Fibroblast of gingiva (primary cell): ENCODE results near the gene BRAT1.
"Not testable (repeated sequence)": the region's sequence is repeated elsewhere in the genome, so short reads cannot be mapped to it uniquely, and the experiment has no call there.

Experiments used
- DNase-seq: peaks from one replicate; pipeline ENCODE4 v3.0.0-alpha.2; 2011; ENCODE audit warnings: low read depth

BRAT1 gene

DNA sequence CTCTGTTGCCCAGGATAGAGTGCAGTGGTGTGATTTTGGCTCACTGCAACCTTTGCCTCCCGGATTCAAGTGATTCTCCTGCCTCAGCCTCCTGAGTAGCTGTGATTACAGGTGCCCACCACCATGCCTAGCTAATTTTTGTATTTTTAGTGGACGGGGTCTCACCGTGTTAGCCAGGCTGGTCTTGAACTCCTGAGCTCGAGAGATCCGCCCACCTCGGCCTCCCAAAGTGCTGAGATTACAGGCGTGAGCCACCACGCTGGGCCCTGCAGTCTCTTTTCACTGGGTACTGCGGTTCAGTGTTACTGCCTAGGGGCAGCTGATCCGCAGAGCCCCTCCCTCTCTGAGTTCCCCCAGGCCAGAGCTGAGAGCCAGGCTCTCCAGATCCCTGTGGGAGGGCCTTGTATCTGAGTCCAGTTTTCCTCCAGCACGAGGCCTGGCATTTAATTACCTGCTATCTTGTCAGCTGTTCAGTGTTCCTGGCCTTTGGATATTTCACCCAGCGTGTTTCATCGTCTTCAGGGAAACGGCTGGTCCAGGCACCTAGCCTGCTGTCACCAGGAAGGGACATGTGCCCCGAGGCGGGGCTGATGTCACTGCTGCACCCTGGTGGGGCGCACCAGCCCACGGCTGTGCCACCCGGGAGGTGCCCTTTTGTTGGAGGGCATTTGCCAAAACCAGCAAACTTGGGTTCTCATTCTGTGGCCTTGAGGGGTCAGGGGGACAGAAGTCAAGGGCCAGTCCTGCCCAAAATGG, 19.3 kb downstream of the BRAT1 start:
- DNase-seq, result not testable (repeated sequence)

DNA sequence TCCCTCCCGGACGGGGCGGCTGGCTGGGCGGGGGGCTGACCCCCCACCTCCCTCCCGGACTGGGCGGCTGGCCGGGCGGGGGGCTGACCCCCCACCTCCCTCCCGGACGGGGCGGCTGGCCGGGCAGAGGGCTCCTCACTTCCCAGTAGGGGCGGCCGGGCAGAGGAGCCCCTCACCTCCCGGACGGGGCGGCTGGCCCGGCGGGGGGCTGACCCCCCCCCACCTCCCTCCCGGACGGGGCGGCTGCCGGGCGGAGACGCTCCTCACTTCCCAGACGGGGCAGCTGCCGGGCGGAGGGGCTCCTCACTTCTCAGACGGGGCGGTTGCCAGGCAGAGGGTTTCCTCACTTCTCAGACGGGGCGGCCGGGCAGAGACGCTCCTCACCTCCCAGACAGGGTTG, 21.1 kb downstream of the BRAT1 start:
- DNase-seq, result not testable (repeated sequence)

DNA sequence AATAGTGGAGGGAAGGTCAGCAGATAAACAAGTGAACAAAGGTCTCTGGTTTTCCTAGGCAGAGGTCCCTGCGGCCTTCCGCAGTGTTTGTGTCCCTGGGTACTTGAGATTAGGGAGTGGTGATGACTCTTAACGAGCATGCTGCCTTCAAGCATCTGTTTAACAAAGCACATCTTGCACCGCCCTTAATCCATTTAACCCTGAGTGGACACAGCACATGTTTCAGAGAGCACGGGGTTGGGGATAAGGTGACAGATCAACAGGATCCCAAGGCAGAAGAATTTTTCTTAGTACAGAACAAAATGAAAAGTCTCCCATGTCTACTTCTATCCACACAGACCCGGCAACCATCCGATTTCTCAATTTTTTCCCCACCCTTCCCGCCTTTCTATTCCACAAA, 21.8 kb downstream of the BRAT1 start:
- DNase-seq, result not testable (repeated sequence)

DNA sequence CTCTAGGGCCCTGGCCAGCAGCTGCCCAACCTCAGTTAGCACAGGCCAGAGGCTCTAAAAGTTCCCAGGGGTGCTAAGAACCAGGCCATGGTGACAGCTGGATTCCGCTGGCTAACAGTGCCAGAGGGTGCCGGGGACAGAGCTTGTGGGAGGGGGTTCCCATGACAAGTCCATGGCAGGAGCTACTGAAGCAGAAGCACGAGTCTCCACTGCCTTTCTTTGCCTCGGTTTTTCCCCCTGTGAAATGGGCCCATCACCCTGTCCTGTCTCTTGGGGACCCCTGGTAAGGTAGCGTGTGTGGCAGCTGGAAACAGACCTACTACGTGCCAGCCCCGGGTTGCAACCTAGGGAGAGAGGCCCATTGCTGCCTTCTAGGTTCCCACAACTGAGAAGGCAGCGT, 22.5 kb downstream of the BRAT1 start:
- DNase-seq, result not testable (repeated sequence)

DNA sequence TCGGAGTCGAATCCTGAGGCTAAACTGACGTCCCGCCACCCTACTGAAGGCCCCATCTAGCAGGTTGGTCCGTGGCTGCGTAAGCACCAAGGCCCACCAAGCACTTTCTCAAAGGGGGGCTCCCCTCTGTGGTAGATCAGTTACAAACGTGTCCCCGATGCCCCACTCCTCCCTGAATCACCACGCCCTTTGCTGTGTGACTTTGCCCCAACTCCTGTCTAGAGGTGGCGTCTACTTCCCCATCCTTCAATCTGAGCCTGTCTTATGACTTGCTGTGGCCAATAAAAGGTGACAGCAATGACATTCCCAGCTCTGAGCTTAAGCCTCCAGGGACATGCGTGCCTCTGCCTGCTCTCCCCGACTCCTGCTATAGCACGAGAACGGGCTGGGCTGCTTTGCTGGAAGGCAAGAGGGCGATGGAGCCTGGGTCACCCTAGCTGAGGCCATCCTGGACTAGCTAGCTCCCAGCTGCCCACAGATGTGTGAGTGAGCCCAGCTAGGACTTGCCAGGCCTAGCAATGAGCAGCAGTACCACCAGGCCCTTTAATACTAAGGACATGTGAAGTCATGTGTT, 23.0 kb downstream of the BRAT1 start:
- not testable (repeated sequence) for DNase-seq

DNA sequence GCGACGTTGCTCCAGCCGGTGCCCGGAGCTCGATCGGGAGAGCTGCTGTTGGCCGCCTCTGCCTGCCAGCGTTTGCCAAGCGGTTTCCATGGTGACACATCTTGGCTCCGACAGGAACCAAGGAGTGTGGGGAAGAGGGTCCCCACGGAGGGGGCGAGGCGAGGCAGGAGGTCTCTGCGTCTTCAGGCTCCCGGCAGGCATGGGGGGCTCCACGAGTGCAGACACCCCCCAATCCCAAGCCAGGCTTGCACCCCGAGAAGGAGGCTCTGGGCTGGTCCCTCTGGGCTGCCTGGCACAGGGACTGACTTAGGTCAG, 23.6 kb downstream of the BRAT1 start:
- DNase-seq, result not testable (repeated sequence)

DNA sequence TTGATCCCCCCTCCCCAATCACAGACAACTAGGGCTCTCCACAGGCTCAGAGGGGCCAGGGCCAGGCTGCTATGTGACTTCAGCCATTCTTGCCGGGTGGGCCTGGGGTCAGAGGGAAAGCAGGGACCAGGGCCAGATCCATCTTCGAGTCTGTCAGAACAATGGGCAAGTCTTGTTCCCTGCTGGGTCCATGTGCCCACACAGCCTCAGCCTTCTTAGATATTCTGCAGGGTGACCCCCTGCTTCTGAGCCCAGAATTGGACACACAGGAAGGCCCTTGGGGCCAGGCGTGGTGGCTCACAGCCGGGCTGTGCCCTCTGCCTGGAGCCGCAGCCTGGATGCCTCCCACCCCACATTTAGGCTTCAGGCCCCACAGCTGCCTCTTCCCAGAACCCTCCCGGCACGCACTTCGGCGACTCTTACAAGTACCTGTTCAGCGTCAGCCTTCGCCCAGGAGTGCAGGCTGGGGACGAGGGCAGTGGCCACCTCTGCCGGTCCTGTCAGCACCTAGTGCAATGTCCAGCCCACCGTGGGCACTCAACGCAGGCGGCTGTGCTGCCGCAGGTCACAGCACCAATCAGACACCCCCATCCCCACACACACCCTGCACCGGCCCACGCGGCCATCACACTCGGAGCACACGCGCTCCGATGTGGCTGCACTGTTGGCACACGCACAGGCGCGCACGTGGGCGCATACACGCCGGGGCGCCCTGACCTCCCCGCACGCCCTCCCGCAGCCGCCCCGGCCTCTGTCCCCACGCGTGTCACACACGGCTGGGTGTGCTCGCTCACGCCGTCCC, 24.1 kb downstream of the BRAT1 start:
- DNase-seq, result not testable (repeated sequence)

DNA sequence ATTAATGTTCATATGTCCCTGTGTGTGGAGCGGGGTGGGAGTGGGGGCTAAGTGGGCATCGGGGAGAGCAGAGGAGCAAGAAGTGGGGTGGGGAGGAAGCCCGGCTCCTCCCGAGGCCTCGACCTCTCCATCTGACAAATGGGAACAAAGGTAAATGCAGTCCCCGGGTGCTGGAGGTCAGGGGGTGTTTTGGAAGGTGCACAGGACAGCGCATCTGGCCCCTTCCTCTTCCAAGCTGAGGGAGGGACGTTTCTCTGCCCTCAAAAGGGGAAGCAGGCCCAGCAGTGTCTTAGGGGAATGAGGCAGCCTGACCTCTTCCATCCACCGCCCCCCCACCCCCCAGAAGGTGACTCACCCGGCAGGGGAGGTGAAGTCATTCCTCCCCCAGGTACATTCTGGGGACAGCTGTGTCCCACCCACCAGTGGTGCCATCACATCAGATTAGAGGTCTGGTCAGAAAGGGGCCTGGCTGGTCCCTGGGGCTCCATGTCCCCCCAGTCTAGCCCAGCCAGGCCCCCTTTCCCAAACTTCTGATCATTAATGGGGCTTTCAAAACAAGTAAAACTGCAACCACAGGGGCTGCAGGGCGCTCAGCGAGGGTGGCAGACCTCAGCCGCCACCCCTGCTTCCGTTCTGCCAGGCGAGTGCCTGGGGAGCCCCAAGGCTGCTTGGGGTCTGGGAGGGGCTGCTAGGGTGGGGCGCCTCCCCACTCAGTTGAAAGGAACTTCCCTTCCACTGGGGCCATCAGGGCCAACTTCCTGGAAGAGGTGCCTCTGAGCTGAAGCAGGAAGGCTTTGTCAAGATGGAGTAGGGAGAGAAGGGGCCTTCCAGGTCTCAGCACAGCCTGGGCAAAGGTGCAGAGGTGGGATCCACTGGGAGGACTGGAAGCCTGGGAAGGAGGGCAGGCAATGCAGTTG, 25.0 kb downstream of the BRAT1 start:
- DNase-seq, result no peak

DNA sequence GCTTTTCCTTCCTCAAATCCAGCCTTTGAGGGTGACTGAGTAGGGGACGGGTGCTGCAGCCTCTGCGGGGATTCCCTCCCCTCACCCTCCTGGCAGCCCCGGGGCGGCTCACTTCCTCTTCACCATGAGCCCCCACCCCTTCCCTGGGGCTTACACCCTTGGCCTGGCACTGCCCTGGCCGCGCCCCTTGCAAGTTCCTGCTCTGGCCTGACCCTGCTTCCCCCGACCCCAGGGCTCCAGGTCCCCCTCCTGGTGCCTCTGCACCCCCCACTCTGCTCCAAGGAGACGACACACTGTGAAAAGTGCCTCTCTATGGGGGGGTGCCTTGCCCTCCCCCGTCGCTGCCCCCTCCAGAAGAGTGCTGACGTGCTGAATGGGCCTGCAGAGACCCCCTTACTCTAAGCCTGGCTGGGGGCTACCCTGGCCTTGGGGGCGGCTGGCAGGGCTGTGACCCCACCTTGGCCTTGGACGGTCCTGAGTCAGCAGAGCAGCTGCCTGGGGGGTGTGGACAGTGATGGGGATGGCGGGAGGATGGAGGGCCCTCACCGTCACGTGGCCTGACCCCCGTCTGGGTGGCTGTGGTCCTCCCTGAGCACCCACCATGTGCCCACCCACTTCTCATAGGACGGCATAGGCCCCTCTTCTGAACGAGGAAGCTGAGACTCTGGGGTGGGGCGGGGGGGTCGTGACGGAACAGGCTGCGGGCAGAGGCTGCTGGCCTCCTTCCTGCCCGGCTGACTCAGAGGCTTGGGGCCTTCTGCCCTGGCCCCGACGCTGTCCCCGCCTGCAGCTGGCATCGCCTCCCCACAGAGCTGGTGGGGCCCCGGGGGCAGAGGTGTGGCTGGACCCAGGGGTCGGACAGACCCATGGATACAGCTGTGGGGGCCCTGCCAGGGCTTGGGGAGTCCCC, 25.9 kb downstream of the BRAT1 start:
- peak; percentile 53 for DNase-seq

DNA sequence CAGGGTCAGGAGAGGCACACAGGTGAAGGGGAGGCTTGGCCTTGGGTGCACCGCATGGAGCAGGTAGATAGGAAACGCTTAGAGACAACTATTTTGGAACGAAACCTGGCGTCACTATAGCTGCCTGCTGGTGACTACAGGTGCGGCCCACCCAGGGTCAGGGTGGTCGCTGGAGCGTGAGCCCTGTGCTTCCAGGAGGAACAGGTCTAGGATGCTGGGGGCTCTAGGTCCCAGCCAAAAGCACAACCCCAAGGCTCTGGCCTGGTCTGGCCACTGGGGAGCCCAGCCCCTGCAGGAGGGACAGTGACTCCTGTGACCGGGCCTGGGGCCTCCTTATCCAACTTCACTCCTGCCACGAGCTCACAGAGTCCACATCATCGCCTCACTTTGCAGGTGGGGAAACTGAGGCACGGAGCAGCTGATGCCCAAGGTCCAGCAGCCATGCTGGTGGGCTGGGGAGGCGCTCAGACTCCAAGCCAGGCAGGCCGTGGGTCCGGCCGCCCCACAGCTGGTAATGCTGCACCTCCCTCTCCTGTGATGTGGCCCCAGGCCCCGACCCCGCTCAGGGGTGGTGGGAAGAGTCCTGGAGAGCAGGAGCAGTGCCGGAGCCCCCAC, 26.7 kb downstream of the BRAT1 start:
- no peak for DNase-seq

DNA sequence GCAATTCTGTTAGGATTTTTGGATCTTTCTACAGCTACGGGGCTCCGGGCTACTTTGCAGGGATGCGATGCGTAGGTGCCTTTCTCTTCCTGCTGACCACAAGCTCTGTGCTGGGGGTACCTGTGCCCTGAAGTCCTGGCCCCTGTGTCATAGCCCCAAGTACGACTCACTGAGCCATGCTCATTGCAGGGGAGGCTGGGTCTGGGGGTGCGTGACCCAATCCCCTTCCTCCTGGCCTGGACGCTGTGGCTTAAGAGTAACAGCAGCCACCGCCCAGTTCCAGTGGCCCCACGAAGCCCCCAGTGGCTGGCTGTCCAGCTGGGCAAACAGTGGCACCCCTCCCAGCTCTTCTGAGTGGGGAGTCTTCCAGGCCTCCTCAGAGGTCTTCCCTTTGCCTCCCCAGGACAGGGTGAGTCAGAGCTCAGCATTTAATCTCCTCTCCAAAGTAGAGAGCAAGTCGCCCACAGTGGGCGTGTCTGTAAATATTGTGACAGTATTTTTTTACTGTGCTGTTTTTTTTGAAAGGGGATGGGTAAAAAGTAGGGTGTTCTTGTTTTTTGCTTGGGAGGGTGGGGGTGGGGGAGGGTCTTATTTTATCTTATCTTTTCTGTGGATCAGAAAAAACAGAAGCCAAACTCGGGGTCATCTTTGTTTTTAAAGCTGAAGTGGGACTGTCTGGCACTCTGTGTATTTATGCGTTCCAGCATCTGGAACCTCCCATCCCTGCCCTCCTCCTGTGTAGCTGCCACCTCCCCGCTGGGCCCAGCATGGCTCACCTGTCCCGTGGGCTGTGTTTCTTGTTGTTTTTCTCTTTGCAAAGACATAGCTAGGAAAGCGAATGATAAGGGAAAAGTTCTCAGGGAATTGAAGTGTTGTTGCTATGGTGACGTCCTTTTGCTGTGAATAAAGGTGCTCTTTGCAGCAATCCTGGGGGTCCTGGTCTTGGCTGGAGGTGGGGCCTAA, 27.5 kb downstream of the BRAT1 start:
- peak; percentile 38 for DNase-seq

DNA sequence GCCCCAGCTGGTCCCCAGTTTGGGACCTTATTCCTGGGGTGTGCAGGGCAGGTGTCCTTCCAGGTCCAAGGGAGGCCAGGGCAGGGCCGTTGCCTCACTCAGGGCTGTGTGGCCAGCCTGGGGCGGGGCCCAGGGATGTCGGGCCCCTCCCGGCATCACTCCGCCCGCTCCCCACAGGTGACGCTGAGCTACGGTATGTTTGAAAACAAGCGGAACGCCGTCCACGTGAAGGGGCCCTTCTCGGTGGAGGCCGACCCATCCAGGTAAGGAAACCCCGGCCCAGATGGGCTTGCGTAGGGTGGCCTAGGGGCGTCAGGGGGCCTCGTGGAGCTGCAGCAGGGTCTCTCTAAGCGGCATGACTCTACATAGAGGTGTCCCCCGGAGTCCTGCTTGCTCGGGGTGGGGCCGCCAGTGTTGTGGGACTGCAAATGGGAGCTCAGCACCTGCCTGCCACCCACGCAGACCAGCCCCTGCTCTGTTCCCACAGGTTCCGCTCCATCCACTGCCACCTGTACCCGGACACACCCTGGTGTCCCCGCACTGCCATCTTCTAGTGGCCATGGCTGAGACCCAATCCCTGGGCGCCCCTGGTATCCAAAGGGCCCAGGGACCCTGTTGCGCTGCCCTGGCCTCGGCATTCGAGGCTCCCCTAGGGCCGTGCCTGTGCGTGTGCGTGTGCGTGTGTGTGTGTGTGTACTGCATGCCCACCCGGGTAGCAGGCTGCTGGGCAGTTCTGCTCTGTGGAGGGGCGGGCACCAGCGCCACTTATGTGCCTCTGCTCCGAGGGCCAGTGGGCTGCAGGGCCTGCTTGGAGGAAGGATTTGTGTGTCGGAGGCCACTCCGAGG, 28.4 kb downstream of the BRAT1 start:
- DNase-seq, result no peak

DNA sequence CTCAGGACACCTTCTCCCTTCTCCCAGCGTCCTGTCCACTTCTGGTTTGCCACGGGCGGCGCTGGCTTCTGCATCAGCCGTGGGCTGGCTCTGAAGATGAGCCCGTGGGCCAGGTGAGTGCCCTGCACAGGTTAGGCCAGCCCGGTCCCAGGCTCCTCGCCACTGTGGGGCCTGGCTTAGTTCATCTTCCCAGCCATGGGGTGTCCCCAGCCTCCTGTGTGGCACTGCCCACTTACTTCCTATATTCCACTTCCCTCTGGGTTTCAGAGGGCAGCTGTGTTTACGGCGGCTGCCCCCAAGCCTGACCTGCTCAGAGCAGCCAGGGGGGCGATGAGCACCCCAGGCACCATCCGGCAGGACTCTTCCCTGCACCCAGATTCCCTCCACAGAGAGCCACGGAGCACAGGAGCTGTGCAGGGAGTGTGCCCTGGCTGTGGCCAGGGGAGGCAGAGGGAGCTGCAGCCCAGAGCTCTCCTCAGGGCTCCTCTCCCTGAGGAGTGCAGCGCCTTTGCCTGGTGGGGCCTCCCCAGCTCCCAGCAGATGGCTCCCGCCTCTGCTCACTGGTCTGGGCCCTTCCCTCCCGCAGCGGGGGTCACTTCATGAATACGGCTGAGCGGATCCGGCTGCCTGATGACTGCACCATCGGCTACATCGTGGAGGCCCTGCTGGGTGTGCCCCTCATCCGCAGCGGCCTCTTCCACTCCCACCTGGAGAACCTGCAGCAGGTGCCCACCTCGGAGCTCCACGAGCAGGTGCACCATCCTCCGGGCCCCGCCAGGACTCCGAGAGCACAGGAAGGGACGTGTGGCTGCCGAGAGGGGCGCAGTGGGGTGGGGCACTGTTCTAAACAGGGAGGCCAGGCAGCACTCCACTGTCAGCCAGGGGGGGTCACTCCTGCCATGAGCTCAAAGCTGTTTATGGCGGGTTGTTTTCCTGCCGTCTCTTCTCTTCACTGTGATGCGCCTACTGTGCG, 29.4 kb downstream of the BRAT1 start:
- DNase-seq, result no peak

DNA sequence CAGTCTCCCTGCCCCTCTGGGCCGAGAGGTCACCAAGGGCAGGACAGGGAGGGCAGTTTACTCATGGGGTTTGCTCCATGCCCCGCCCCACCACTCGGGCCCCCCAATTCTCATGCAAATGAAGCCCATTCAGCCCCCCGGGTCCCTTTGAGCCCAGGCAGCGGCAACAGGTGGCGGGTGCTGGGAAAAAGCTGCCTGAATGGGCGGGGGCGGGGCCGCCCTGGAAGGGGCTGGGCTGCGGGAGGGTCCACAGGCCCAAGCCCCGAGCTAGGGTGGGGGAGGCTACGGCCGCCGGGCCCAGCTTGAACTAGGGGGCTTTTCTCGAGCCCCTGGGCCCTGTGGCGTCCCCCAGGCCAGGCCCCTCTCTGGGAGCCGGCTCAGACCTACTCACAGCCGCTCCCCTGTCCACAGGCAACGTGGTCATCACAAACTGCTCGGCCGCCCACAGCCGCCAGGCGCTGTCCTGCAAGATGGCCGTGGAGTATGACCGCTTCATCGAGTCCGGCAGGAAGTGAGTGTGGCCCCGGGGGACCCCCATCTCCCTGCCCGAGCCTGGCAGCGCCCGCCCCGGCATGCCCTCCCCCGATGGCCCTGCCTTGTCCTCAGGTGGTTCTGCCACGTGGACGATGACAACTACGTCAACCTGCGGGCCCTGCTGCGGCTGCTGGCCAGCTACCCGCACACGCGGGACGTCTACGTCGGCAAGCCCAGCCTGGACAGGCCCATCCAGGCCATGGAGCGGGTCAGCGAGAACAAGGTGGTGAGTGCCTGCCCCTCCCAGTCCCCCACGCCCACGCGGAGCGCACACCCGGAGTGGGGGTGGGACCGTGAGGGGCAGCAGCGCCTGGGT, 30.3 kb downstream of the BRAT1 start:
- no peak for DNase-seq

DNA sequence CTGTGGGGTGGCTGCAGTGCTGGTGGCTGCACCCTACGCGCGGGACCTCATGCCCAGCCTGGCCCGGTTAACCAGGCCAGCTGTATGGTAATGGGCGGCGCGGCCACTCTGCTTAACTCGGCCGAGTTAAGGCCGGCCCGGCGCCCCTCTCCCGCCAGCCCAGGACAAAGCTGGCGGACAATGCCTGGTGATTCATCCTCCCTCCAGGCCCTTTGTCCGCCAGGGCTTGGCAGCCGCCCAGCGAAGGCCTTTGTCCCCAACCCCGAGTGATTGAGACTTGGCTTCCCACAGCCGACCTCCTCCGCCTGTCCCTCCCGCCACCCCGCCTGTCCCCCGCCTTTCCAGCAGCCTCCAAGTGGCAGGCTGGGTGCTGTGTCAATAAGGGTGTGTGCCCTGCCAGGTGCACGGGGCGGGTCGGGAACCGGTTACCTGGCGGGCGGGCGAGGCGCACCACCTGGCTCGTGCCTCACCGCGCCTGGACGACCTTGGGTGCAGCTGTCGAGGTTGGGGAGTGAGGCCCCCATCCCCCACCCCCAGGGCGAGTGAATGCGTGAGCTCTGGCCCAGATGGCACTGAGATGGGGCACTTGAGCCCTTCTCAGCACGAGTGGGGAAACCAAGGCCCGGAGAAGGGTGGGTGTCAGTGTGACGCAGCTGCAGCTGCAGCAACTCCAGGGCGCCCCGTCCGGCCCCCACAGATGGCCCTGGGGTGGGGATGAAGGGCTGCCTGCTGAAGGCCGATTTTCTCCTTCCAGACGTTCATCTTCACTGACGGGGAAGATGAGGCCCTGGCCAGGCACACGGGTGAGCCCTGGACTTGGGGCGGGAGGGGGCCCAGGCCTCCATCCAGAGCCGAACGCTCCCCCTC, 31.1 kb downstream of the BRAT1 start:
- DNase-seq, result peak; percentile 15
